ENCODE measurements around the gene LANCL2.
"Not testable (repeated sequence)": the region's sequence is repeated elsewhere in the genome, so short reads cannot be mapped to it uniquely, and the experiment has no call there.

LANCL2 gene

DNA sequence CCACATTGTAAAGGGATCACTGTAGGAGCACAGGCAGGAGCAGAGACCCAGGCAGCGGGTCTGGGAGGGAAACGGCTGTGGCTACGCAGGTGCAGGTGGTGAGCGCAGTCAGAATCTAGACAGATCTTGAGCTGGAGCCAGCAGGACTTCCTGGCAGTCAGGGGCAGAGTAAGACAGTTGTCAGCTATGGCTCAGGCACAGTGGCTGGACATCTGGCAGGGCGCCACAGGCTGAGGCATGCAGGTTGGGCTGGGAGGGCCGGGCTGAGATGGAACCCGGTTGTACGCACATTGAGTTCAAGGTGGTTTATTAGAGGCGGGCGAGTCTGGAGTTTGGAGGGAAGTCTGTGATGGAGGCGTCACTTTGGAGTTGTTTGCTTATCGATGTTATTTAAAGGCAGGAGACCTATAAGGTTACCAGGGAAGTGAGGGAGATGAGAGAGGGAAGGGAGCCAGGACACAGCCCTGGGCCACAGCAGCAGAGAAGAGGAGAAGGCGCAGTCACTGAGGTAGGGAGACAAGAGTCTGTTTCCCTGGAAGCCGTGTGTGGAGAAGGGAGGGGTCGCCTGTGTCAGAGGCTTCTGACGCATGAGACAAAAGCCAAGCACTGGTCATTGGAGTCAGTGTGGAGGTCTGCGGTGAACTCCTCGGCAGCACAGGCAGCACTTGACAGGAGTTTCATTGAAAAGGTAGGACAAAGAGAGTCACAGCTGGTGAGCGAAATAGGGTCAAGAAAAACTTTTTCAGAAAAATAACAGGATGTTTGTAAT lies 73.8 kb downstream of the LANCL2 start:
- no peak for DNase-seq
- ATAC-seq = no peak

DNA sequence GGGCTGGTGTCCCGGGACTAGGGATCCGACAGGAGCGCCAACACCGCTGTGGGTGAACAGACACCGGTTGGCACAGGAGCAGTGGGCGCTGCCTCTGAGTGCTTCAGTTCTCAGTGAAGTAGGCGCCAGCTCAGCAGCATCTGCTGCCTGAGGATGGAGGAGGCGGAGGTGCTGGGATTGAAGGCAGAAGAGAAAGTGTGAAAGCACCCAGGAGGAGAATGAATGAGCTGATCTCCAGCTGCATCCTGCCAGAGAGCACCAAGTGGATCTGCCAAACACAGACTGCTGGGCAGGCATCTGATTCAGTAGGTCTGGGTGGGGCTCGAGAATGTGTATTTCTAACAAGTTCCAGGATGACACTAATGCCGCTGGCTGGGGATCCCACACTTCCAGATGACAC lies 74.5 kb downstream of the LANCL2 start:
- DNase-seq (no peak), ATAC-seq (peak; percentile 9)

DNA sequence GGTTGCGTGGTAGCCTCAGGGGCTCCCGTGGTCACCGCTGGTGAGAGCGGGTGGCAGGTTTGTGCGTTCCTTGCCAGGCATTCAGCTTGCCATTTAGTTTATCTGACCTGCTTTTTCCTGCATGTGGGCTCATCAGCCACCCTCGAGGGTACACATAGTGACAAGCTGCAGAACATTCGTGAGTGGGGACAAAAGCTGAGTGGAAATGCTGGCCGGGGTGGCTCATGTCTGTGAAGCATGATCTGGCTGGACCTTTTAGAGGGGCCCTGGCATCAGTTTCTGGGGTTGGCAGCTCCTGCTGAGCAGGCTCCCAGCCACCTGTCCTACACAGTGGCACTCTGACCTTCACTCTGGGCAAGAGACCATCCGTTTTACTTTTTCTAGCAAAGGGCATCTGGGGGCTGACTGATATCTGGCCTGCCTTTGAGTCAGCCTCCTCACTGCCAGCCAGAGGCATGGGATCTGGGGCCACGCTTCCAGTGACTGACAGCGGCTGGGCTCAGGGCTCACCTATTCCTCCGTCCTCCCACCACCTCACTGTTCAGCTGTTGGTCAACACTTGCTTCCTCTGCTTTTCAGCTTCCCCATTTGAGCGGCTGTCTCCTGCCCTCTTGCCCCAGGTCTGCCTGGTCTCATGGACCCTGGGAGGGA lies 75.0 kb downstream of the LANCL2 start:
- ATAC-seq (peak; percentile 29), DNase-seq (no peak)

DNA sequence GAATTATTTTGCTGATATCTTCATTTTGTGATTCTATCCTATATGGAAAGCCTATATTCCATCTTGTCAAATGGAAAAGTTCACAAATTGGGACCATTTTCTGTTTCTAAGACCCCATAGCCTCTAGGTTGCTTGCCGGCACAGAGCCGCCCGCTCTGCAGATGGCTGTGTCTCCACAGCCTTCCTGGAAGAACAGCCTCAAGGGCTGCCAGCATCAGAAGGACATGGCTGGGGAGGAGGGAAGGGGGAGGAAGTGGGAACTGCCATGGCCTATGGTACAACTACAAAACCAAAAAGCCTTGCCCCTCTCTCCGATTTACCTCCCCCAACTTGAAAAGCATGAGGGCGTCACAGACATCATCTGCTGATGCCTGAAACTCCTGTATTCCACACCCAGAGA lies 75.9 kb downstream of the LANCL2 start:
- no peak for DNase-seq

DNA sequence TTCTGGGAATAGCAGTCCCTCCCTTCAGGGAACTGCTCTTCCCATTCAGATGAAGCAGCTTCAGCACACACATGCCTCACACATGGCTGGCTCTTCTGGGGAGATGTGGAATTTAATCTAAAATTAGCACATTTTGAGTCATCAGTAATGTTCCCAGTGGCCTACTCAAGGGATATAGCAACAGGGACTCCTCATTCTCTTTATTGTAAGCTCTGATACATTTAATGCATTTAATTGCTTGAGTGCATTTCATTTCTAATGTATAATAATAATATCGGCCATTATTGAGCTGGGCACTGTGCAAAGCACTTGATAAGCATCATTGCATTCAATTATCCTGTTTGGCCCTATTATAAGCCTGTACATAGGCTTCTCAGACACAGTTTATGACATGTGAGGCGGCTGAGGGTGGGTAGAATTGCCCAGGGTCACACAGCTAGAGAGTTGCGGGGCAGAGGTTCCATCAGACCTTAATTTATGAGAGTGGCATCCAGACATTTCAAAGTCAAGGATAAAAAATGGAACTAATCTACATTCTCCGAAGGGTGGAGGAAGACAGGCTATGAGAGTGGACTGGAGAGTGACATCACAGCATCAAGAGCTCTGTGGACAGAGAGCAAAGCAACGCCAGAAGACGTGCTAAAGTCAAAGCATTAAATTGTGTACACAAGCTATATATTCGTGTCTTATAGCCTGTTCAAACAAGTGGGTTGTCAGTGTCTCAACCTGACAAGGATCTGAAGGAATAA lies 76.8 kb downstream of the LANCL2 start:
- ATAC-seq (no peak), DNase-seq (no peak)

More for the DNA sequence above, 75.9 kb downstream of the LANCL2 start:
- ATAC-seq = no peak

DNA sequence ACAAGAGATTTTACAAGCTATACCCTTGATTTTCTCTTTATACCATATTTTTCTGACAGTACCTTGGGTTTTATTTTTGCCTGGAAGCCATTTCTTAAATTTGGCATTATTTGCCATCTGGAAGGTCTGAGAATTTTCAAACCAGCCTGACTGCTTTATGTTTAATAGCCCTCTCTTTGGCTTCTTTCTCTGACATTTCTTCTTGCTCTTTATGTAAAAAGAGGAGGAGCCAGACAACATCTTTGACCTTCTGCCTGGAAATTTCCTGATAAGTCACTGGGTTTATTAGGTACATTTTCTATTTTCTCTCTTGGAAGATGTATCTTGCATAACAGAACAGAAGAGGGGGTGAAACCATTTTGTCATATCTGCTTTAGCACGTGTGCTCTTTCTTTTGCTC lies 79.6 kb downstream of the LANCL2 start:
- no peak for DNase-seq
- ATAC-seq = no peak

DNA sequence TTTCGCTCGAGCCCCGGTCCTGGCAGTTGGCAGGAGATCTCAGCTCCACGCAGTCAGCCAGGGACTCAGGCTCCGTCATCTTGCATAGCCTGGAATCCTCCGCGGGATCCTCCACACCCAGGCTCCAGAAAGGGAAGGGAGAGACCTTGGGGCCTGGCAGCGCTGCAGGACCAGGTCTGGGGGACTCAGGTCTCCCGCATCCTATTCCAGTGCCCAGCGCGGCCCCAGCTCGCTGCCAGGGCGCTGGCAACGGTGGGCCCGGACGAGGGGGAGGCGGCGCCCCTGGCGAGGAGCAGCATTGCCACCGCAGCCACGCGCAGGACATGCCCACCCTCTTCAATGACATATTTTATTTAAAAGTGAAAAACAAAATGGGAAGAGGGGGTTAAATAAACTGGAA lies 83.4 kb downstream of the LANCL2 start:
- ATAC-seq (no peak), DNase-seq (no peak)

DNA sequence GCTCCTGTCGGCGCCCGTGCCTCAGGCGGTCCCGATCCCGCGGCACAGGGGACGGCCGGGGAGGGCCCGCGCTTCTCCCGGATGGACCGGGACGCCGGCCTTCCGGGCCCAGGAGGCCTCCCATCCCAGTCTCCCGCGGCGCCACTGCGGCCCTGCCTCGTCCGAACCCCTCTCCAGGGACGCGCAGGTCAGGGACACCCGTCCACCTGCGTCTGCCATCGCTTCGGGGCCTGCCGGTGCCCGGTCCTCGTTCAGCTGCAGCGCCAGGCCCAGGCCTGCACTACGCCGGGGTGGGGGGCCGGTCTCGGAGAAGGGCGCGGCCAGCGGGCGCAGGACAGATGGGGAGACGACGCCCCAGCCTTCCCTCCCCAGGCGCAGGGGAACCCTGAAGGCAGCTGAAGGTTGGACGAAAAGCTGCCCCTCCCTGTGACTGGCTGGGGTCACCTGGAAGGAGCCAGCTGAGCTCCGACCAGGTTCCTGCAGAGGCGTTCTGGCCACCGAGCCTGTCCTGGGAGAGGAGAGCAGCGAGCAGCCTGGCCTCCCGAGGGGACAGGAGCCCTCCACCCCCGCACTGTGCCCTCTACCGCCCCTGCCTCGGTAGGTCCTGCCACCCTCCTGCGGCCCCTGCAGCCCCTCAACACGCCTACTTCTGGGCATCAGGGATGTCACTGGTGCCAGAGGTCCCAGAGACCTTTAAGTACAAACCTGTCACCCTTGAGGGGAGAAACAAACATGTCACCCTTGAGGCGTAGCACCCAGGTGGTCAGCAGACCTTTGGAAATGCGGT lies 84.3 kb downstream of the LANCL2 start:
- ATAC-seq (no peak), DNase-seq (no peak)

DNA sequence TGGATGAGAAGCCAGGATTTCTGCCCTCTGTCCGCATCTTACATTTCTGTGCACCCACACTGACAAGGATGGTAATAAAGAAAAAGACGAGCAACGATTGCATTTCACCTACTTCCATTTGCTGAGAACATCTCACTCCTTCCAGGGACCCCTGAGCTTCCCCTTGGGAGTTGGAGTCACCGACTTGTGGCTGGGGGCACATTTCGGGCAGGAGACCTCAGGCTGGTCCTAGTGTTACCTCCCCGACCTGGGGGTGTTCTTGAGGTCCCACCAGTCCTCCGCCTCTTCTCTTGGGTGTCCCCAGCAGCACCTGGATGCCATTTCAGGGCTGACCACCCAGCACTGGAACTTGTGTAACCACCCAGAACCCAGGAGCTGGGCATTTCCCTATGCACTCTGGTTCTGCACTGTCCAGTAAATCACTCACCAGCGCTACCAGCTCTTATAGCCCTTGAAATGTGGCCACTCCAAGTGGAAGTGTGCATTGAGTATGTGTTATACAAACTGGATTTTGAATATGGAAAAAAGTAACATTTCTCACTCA lies 84.9 kb downstream of the LANCL2 start:
- DNase-seq (no peak), ATAC-seq (no peak)

DNA sequence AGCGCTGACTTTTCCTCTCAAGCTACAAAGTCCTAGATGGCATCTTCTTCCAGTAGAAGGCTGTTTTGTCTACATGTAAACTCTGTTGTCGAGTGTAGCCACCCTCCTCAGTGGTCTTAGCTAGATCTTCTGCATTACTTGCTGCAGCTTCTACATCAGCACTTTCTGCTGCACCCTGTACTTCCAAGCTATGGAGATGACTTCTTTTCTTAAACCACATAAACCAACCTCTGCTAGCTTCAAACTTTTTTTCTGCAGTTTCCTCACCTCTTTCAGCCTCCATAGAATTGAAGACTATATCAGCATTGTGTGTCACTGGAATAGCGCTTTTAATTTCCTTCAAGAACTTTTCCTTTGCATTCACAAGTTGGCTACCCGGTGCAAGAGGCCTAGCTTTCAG lies 87.8 kb downstream of the LANCL2 start:
- DNase-seq (no peak), ATAC-seq (no peak)

DNA sequence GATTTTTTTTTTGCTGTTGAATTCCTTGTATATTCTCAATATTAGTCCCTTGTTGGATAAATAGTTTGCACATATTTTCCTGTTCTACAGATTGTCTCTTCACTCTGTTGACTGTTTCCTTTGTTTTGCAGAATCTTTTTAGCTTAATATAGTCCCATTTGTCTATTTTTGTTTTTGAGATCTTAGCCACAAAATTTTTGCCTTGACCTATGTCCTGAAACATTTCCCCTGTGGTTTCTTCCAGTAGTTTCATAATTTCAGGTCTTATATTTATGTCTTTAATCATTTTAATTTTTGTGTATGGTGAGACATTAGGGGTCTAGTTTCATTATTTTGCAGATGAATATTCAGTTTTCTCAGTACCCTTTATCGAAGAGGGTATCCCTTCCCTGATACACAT lies 92.7 kb downstream of the LANCL2 start:
- ATAC-seq = no peak
- no peak for DNase-seq

DNA sequence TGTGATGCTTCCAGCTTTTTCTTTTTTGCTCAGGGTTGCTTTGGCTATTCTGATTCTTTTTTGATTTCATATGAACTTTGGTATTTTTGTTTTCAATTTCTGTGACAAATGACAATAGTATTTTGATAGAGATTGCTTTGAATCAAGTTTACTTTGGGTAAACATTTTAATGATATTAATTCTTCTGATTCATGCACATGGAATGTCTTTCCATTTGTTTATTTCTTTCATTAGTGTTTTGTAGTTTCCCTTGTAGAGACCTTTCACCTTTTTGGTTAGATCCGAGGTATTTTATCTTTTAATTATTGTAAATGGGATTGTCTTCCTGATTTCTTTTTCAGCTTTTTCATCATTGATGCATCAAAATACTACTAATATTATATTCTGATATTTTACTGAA lies 93.2 kb downstream of the LANCL2 start:
- no peak for ATAC-seq

DNA sequence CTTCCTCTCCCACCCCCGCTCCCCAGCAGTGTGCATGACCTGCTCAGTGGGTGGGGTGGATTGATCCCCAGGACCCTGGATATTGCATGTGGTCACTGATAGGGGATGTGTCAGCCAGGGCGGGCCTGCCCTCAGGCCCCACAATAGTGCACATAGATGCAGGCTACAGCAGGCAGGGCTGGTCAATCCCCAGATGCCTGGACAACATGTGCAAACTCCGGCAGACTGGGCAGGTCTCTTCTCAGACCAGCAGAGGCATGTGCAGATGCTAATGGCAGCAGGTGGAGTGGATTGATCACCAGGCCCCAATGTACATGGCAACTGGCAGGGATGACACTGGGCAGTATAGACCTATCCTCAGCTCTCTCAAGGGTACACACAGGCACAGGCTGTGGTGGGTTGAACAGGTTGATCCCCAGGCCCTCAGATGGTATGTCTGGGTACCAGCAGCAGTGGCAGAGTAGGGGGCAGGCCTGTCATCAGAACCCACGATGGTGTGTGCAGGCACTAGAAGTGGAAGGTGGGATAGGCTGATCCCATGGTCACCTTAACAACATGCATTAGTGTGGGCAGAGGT lies 98.6 kb downstream of the LANCL2 start:
- DNase-seq (no peak), ATAC-seq (no peak)

More for the DNA sequence above, 93.2 kb downstream of the LANCL2 start:
- no peak for DNase-seq

DNA sequence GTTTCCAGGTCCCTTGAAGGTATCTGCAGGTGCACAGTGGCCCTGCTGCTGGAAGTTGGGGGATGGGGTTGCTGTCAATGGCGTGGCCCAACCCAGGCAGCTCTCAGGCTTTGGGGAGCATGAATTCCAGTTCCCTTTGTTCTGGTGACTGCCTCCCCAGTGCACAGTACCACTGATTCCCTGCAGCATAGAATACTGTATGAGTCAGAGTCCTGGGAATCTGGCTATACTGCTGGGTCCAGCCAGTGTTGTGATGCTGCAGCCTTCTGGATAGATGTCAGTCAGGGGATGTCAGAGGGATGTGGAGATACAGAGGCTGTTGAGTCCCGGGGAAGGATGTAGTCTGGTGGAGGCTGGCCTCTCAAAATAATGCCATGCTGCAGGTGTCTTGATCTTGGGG lies 99.3 kb downstream of the LANCL2 start:
- no peak for DNase-seq
- no peak for ATAC-seq

DNA sequence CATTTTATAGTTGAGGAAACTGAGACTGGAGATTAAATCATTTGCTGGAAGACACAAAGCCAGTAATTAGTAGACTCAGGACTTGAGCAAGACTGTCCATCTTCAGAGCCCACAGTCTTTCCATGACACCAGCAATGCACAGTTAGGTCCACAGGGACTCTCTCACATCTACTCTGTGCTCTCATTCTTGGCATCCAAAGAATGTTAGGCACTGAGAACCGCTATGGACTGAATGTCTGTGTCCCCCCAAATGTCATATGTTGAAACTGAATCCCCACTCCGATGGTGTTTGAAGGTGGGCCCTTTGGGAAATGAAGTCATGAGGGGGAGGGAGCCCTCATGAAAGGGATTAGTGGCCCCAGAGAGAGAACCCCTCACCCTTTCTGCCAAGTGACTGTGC lies 100.6 kb downstream of the LANCL2 start:
- no peak for ATAC-seq
- no peak for DNase-seq

DNA sequence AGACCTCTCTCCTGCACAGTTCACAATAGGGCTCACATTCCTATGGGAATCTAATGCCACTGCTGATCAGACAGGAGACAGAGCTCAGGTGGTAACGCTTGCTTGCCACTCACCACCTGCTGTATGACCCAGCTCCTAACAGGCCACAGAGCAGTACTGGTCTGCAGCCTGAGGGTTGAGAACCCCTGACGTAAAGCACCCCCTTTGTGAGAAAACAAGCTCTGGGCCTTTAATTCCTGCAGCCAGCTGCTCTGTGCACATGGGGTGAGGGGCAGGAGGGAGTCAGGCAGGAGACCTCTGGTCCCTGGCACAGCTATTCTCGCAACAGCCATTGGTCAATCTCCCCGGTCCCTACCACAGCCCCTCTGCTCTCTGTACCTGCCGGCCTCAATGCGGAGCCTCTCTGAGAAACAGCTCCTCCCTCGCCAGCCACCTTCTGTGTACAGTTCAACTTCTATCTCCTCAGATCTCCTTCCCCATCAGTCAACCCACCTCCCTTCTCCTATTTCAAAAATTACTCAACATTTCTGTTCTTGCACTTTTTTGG lies 102.0 kb downstream of the LANCL2 start:
- no peak for ATAC-seq
- no peak for DNase-seq

DNA sequence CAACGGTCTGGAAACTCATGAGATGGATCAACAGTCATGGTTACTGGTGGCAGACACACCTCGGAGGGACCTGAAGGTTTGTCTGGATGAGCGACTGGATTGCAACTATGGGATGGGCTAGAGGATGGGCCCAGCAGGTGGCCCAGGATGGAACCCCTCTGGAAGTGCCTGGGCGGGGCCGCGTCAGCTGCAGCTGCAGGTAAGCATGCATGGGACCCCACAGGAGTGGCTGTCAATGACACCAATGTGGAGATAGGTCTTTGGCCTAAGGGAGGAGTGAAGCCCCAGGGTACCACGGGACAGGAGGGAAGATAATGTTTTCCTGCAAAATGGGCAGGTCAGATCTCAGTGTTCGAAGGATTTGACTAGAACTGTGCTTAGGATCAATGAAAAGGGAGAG lies 103.4 kb downstream of the LANCL2 start:
- DNase-seq (no peak), ATAC-seq (no peak)

DNA sequence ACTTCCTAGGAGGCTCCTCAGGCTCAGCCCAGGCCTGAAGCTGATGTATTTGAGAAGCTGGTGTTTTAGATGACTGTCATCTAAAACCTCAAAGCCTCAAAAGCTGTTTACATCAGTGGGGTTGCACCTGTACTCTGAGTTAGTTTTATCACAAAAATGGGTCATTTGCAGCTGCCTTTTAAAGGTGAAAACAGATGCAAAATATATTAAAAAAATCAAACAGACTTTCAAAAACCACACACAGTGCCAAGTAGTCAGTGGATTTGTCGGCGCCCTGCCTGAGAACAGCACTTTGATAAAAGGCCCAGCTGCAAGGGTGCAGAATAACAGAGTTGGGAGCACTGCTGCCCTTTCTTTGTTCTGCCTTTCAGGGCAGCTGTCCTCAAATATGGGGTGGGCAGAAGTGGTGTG lies 104.1 kb downstream of the LANCL2 start:
- ATAC-seq = peak; percentile 48

DNA sequence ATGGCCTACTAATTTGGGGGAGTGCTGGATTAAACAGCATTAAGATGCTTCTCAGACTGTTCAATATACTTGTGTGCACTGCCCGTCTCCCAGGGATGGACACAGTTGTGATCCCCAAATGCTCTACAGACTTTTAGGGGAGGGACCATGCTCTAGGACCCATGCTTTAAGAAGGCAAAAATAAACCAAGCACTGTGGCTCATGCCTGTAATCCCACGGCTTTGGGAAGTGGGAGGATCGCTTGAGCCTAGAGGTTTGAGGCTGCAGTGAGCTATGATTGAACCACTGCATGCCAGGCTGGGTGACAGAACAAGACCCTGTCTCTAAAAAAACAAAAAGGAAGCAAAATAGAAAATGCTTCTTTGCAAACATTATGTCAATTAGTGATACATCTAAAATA lies 104.6 kb downstream of the LANCL2 start:
- DNase-seq (no peak), ATAC-seq (no peak)

More for the DNA sequence above, 104.1 kb downstream of the LANCL2 start:
- no peak for DNase-seq

DNA sequence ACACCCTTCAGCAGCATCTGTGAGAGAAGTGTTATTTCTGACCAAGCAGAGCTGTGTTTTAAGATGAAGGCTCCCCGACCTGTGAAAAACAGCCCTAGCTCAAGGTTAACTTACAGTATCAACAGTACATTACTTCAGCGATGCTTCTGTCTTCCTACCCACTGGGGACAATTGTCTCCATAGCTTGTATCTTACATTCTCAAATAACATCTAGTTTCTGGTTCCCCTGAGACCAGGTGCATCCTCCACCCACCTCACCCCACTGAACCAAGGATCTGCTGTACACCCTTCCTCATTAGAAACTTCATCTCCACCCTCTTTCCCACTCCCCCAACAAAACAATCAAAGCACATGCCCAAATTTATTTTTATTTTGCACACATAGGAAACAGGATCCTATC lies 105.1 kb downstream of the LANCL2 start:
- ATAC-seq (no peak), DNase-seq (no peak)

DNA sequence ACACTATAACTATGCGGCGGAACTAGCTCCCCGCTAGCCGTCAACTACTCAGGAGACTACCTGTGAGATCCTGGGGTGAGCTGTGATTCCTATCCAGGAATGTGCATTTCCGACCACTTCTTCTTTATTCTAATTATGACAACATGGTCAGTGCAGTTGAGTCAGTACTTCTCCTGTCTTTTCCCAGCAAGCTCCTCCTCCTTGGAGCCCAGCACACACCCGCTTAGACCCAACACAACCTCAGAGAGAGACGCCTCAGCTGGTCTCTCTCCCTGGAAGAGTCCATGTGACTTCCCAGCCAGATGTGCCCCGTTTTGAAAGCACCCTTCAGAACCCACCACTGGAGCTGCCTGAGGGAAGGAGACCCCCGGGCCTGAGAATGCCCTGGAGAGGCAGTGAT lies 106.5 kb downstream of the LANCL2 start:
- DNase-seq, ATAC-seq: not testable (repeated sequence)
